Measurements from ENCODE around the gene KCNC3. TPM values are rescaled to one million over a fixed set of nuclear protein-coding genes. Genes with fewer than 3 reads are reported as not detected.

The KCNC3 gene
- total and polyA plus RNA-seq, 2 of the 13 experiments (the other 11 are each of a cell fraction or from before 2014, with no cell fraction given), result 0.29 to 1.7 TPM

DNA sequence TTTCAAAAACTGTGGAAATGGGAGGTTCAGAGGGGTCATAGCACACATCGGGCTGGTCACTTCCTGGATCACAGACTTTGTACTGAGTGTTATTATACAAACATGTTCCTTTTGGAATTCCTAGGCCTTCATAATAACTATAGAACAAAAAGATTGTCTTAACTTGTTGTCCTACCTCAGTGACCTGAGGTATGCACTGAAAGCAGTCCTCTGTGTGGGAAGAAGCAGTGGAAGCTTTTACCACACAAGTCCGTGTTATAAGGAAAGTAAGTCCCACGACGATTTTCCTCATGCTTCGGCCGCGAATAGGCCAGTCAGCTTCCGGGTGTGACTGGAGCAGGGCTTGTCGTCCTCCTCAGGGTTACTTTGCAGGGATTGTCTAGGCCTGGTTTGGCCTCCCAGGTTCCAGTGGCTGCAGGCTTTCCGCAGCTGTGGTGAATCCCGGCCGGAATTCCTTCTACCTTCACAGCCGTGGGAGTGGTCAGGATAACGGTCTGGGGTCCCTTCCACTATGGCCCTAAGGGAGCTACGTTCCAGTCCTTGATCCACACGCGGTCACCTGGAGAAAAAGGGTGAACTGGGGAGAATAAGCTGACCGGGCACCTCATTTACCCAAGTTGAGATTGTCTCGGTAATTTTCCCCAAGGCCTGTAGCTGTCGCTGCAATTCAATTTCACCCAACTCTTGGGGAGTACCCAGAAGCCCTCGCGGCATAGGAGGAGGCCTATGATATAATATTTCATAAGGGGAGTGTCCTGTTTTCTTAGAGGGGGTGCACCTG, 20.3 kb upstream of the KCNC3 start (continued):
- TF ChIP-seq, protein P1, sequence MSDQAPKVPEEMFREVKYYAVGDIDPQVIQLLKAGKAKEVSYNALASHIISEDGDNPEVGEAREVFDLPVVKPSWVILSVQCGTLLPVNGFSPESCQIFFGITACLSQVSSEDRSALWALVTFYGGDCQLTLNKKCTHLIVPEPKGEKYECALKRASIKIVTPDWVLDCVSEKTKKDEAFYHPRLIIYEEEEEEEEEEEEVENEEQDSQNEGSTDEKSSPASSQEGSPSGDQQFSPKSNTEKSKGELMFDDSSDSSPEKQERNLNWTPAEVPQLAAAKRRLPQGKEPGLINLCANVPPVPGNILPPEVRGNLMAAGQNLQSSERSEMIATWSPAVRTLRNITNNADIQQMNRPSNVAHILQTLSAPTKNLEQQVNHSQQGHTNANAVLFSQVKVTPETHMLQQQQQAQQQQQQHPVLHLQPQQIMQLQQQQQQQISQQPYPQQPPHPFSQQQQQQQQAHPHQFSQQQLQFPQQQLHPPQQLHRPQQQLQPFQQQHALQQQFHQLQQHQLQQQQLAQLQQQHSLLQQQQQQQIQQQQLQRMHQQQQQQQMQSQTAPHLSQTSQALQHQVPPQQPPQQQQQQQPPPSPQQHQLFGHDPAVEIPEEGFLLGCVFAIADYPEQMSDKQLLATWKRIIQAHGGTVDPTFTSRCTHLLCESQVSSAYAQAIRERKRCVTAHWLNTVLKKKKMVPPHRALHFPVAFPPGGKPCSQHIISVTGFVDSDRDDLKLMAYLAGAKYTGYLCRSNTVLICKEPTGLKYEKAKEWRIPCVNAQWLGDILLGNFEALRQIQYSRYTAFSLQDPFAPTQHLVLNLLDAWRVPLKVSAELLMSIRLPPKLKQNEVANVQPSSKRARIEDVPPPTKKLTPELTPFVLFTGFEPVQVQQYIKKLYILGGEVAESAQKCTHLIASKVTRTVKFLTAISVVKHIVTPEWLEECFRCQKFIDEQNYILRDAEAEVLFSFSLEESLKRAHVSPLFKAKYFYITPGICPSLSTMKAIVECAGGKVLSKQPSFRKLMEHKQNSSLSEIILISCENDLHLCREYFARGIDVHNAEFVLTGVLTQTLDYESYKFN (CRISPR knock-in tag; conservative IDR thresholded peaks at IDR 0.05), result peak; percentile 76
- TF ChIP-seq ZNF570 (CRISPR knock-in tag; IDR thresholded peaks at IDR 0.05; ENCODE audit: borderline replicate concordance), result no peak
- TF ChIP-seq ZMAT3 (CRISPR knock-in tag; conservative IDR thresholded peaks at IDR 0.05), result no peak
- 0 out of 2 replicates have a peak, but pooled peaks have one; percentile 18 for TF ChIP-seq TBX2 (CRISPR knock-in tag; IDR thresholded peaks at IDR 0.05; ENCODE audit: borderline replicate concordance)
- TF ChIP-seq ZSCAN20 (CRISPR knock-in tag; IDR thresholded peaks at IDR 0.05; ENCODE audit: borderline replicate concordance), result no peak
- TF ChIP-seq TEAD3 (CRISPR knock-in tag; optimal IDR thresholded peaks at IDR 0.05; ENCODE audit: borderline replicate concordance), result peak; percentile 38
- peak; percentile 14; the same call in 1 of the 2 replicates for TF ChIP-seq PITX1 (CRISPR knock-in tag; IDR thresholded peaks at IDR 0.05)
- TF ChIP-seq MEIS2 (CRISPR knock-in tag; IDR thresholded peaks at IDR 0.05), result no peak
- no peak; the same call in 1 of the 2 replicates for TF ChIP-seq HOXA3 (CRISPR knock-in tag; IDR thresholded peaks at IDR 0.05)
- peak; percentile 66 for TF ChIP-seq NR2C2 (CRISPR knock-in tag; IDR thresholded peaks at IDR 0.05; ENCODE audit: borderline replicate concordance)
- TF ChIP-seq, protein P2, sequence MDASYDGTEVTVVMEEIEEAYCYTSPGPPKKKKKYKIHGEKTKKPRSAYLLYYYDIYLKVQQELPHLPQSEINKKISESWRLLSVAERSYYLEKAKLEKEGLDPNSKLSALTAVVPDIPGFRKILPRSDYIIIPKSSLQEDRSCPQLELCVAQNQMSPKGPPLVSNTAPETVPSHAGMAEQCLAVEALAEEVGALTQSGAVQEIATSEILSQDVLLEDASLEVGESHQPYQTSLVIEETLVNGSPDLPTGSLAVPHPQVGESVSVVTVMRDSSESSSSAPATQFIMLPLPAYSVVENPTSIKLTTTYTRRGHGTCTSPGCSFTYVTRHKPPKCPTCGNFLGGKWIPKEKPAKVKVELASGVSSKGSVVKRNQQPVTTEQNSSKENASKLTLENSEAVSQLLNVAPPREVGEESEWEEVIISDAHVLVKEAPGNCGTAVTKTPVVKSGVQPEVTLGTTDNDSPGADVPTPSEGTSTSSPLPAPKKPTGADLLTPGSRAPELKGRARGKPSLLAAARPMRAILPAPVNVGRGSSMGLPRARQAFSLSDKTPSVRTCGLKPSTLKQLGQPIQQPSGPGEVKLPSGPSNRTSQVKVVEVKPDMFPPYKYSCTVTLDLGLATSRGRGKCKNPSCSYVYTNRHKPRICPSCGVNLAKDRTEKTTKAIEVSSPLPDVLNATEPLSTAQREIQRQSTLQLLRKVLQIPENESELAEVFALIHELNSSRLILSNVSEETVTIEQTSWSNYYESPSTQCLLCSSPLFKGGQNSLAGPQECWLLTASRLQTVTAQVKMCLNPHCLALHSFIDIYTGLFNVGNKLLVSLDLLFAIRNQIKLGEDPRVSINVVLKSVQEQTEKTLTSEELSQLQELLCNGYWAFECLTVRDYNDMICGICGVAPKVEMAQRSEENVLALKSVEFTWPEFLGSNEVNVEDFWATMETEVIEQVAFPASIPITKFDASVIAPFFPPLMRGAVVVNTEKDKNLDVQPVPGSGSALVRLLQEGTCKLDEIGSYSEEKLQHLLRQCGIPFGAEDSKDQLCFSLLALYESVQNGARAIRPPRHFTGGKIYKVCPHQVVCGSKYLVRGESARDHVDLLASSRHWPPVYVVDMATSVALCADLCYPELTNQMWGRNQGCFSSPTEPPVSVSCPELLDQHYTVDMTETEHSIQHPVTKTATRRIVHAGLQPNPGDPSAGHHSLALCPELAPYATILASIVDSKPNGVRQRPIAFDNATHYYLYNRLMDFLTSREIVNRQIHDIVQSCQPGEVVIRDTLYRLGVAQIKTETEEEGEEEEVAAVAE (CRISPR knock-in tag; IDR thresholded peaks at IDR 0.05; ENCODE audit: borderline replicate concordance), result no peak
- no peak for TF ChIP-seq TMF1 (CRISPR knock-in tag; IDR thresholded peaks at IDR 0.05; ENCODE audit: low read depth)
- peak; percentile 78 for TF ChIP-seq HNF4A (CRISPR knock-in tag; IDR thresholded peaks at IDR 0.05)
- 0 out of 2 replicates have a peak, but pooled peaks have one; percentile 3 for TF ChIP-seq MIXL1 (CRISPR knock-in tag; IDR thresholded peaks at IDR 0.05)
- TF ChIP-seq, protein P3, sequence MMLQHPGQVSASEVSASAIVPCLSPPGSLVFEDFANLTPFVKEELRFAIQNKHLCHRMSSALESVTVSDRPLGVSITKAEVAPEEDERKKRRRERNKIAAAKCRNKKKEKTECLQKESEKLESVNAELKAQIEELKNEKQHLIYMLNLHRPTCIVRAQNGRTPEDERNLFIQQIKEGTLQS (CRISPR knock-in tag; IDR thresholded peaks at IDR 0.05), result no peak
- TF ChIP-seq ZNF136 (CRISPR knock-in tag; IDR thresholded peaks at IDR 0.05; ENCODE audit: low read depth), result no peak
- TF ChIP-seq, protein P4, sequence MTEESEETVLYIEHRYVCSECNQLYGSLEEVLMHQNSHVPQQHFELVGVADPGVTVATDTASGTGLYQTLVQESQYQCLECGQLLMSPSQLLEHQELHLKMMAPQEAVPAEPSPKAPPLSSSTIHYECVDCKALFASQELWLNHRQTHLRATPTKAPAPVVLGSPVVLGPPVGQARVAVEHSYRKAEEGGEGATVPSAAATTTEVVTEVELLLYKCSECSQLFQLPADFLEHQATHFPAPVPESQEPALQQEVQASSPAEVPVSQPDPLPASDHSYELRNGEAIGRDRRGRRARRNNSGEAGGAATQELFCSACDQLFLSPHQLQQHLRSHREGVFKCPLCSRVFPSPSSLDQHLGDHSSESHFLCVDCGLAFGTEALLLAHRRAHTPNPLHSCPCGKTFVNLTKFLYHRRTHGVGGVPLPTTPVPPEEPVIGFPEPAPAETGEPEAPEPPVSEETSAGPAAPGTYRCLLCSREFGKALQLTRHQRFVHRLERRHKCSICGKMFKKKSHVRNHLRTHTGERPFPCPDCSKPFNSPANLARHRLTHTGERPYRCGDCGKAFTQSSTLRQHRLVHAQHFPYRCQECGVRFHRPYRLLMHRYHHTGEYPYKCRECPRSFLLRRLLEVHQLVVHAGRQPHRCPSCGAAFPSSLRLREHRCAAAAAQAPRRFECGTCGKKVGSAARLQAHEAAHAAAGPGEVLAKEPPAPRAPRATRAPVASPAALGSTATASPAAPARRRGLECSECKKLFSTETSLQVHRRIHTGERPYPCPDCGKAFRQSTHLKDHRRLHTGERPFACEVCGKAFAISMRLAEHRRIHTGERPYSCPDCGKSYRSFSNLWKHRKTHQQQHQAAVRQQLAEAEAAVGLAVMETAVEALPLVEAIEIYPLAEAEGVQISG (CRISPR knock-in tag; IDR thresholded peaks at IDR 0.05), result peak; percentile 53
- no peak for TF ChIP-seq HOXD1 (CRISPR knock-in tag; IDR thresholded peaks at IDR 0.05)
- no peak for TF ChIP-seq ZNF251 (CRISPR knock-in tag; IDR thresholded peaks at IDR 0.05)

Measured in HepG2 (cell line).